ENCODE measurements around the gene PBXIP1.

- TF ChIP-seq CREB5 (CRISPR knock-in tag; IDR thresholded peaks at IDR 0.05; ENCODE audit: low read depth) = no peak
- TF ChIP-seq ZC3H10 (CRISPR knock-in tag; IDR thresholded peaks at IDR 0.05) = no peak
- TF ChIP-seq SNAI2 (CRISPR knock-in tag; IDR thresholded peaks at IDR 0.05) = no peak
- TF ChIP-seq RARB (CRISPR knock-in tag; IDR thresholded peaks at IDR 0.05) = no peak
- no peak for TF ChIP-seq ZNF8 (CRISPR knock-in tag; IDR thresholded peaks at IDR 0.05)
- no peak for TF ChIP-seq ZNF70 (CRISPR knock-in tag; IDR thresholded peaks at IDR 0.05)
- TF ChIP-seq PPARA (CRISPR knock-in tag; IDR thresholded peaks at IDR 0.05; ENCODE audit: borderline replicate concordance) = no peak
- TF ChIP-seq TOX (CRISPR knock-in tag; IDR thresholded peaks at IDR 0.05; ENCODE audit: borderline replicate concordance) = no peak
These were observed 2.1 kb upstream of the PBXIP1 start for GRCh38 chr1:154958036-154958435.

All from SK-N-SH treated with all-trans-retinoic acid at 6 μM for 48 hours (cell line).